ENCODE results near the gene ABI3BP. TPM values are rescaled to one million over a fixed set of nuclear protein-coding genes. Genes with fewer than 3 reads are reported as not detected.

The ABI3BP gene
- total RNA-seq, 1 experiment from 2014 or later = 0.15 TPM

DNA sequence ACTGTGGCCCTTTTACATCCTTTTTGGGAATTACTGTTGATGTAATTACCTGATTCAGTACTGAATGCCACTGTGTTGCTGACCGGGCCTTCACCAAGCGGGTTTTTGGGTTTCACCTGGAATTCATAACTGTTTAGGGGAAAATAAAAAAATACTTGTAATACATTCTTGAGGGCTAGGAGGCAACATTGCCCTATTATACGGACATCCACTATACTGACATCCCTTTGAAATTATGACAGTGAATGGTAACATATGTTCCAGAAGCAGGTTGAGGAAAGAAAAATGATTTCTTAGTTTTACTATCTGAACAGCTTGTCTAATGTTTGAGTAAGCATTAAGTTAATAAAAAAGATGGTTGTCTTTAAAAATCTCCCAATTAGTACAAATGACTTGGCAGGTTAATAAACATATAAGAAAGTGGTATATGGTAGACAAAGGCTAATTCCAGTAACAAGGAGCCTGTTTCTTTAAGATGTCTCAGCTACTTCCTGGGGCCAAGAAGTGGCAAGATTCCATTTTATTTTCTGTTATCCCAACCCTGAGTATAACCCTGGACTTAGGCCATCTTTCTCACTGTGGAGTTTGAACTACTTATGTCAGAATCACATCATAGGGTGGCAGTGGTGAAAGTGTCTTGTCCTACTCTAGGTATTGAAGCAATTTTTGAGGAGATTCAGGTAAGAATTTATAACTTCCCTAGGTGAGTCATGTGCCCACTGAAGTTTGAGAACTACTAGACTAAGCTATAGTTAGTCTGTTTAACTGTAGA is 238.5 kb downstream of the ABI3BP start:
- ChIA-PET RAD21 (ENCODE audit: low non-redundant PET in 1 of 2, low total read pairs in 2 of 2, uncharacterized antibody in 2 of 2, unreplicated experiment in 2 of 2) (no interaction called here), POLR2A (no interaction called here)
- no TSS peak for BruUV-seq (replicated peaks)

More for the DNA sequence above, 238.5 kb downstream of the ABI3BP start:
- H4K20me1 ChIP-seq (ENCODE audit: insufficient read depth) = no peaks in the 10 kb centered on the region
- no peaks in the 10 kb centered on the region for H3K27me3 ChIP-seq (ENCODE audit: insufficient read depth, low read length)
- no peak overlapping the region for H3K27ac ChIP-seq (ENCODE audit: low read depth, low read length)
- no peak overlapping the region for H3K9ac ChIP-seq (ENCODE audit: low read length)
- H3K4me3 ChIP-seq (replicated peaks in 1 of 2; ENCODE audit: low read depth in 1 of 2, low read length in 2 of 2) = no peak overlapping the region
- no peak overlapping the region for H2AFZ ChIP-seq (ENCODE audit: low read depth, low read length, poor library complexity, severe bottlenecking)
- intact Hi-C loops (cut with micrococcal nuclease) = no loop called here
- H3K4me2 ChIP-seq (ENCODE audit: low read length) = no peak overlapping the region
- DNase-seq (ENCODE audit: low read depth, low spot score) (no peak), ATAC-seq (no peak)
- no peaks in the 10 kb centered on the region for H3K9me3 ChIP-seq (ENCODE audit: control insufficient read depth in 1 of 2, insufficient read depth in 1 of 2, low read depth in 1 of 2, low read length in 2 of 2)
- H3K79me2 ChIP-seq (ENCODE audit: insufficient read depth, low read length) = no peaks in the 10 kb centered on the region
- TF ChIP-seq SP1 (IDR thresholded peaks at IDR 0.05; ENCODE audit: low read depth) (no peak), RAD21 (IDR thresholded peaks at IDR 0.05; ENCODE audit: low read depth) (no peak), POLR2A (IDR thresholded peaks at IDR 0.05; ENCODE audit: borderline replicate concordance, extremely low read depth, insufficient read depth, insufficient read length) (no peak), EGR1 (IDR thresholded peaks at IDR 0.05; ENCODE audit: low read depth) (no peak), CEBPB (IDR thresholded peaks at IDR 0.05; ENCODE audit: low read depth) (no peak), YY1 (IDR thresholded peaks at IDR 0.05; ENCODE audit: extremely low read depth, insufficient replicate concordance, low read depth, low read length) (no peak), JUND (IDR thresholded peaks at IDR 0.05) (no peak), ELF1 (IDR thresholded peaks at IDR 0.05; ENCODE audit: borderline replicate concordance, low read depth) (no peak), SIN3A (IDR thresholded peaks at IDR 0.05; ENCODE audit: low read depth) (no peak), ZNF274 (IDR thresholded peaks at IDR 0.05; ENCODE audit: low read depth, low read length) (no peak), FOSL1 (IDR thresholded peaks at IDR 0.05; ENCODE audit: low read depth) (no peak), CBX3 (IDR thresholded peaks at IDR 0.05; ENCODE audit: low read depth) (no peak), EZH2 (IDR thresholded peaks at IDR 0.05) (no peak), SRF (IDR thresholded peaks at IDR 0.05; ENCODE audit: low read depth) (no peak), EZH2phosphoT487 (IDR thresholded peaks at IDR 0.05; ENCODE audit: borderline replicate concordance) (no peak)
- TF ChIP-seq, protein P1, sequence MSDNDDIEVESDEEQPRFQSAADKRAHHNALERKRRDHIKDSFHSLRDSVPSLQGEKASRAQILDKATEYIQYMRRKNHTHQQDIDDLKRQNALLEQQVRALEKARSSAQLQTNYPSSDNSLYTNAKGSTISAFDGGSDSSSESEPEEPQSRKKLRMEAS (IDR thresholded peaks at IDR 0.05) = no peak
- TF ChIP-seq, protein P2, sequence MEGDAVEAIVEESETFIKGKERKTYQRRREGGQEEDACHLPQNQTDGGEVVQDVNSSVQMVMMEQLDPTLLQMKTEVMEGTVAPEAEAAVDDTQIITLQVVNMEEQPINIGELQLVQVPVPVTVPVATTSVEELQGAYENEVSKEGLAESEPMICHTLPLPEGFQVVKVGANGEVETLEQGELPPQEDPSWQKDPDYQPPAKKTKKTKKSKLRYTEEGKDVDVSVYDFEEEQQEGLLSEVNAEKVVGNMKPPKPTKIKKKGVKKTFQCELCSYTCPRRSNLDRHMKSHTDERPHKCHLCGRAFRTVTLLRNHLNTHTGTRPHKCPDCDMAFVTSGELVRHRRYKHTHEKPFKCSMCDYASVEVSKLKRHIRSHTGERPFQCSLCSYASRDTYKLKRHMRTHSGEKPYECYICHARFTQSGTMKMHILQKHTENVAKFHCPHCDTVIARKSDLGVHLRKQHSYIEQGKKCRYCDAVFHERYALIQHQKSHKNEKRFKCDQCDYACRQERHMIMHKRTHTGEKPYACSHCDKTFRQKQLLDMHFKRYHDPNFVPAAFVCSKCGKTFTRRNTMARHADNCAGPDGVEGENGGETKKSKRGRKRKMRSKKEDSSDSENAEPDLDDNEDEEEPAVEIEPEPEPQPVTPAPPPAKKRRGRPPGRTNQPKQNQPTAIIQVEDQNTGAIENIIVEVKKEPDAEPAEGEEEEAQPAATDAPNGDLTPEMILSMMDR (IDR thresholded peaks at IDR 0.05 in 2 of 3, conservative IDR thresholded peaks at IDR 0.05 in 1 of 3; ENCODE audit: borderline replicate concordance in 1 of 3, insufficient read depth in 1 of 3, low read depth in 2 of 3, low read length in 2 of 3) = no peak
- H3K36me3 ChIP-seq (ENCODE audit: control insufficient read depth in 1 of 2, insufficient read depth in 2 of 2, low read length in 2 of 2) = peaks cover 2 to 14% of the 10 kb centered on the region in 2 experiments
- no peaks in the 10 kb centered on the region for H3K4me1 ChIP-seq (ENCODE audit: control insufficient read depth in 1 of 2, insufficient read depth in 2 of 2, low read length in 2 of 2)
- no peaks in the 10 kb centered on the region for H3K9me2 ChIP-seq (ENCODE audit: insufficient read depth)
- CTCF ChIA-PET = no interaction called here
